C4-2B (cell line): ENCODE measurements around the gene MINAR1.
A peak's percentile ranks its signal among the peaks of the same experiment; 100 is the strongest.

Experiments
- ZFX ChIP-seq: fragments of 450-650 bp; IDR thresholded peaks from 2 replicates; pipeline ENCODE4 v1.6.1; 2017
- TF ChIP-seq, protein P1 (sequence below): fragments of 450-650 bp; conservative IDR thresholded peaks from 2 replicates; pipeline ENCODE4 v1.5.1; 2017; ENCODE audit warnings: mild to moderate bottlenecking

GRCh38 chr15:79431636-79432344 lies at the start of gene MINAR1:
- TF ChIP-seq, protein P1, sequence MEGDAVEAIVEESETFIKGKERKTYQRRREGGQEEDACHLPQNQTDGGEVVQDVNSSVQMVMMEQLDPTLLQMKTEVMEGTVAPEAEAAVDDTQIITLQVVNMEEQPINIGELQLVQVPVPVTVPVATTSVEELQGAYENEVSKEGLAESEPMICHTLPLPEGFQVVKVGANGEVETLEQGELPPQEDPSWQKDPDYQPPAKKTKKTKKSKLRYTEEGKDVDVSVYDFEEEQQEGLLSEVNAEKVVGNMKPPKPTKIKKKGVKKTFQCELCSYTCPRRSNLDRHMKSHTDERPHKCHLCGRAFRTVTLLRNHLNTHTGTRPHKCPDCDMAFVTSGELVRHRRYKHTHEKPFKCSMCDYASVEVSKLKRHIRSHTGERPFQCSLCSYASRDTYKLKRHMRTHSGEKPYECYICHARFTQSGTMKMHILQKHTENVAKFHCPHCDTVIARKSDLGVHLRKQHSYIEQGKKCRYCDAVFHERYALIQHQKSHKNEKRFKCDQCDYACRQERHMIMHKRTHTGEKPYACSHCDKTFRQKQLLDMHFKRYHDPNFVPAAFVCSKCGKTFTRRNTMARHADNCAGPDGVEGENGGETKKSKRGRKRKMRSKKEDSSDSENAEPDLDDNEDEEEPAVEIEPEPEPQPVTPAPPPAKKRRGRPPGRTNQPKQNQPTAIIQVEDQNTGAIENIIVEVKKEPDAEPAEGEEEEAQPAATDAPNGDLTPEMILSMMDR: peak; percentile 50
- no peak for TF ChIP-seq ZFX
